Caco-2 (cell line): ENCODE measurements around the gene VAMP1. TPM values are rescaled to one million over a fixed set of nuclear protein-coding genes. Genes with fewer than 3 reads are reported as not detected.
"Not testable (repeated sequence)": the region's sequence is repeated elsewhere in the genome, so short reads cannot be mapped to it uniquely, and the experiment has no call there.

Experiments used
- BruUV-seq: library from RNA; stranded (reverse); fragments of 400-500 nt; replicated peaks from 2 replicates; lab custom pipeline; 2021; lab: Mats Ljungman, UMichigan
- CTCF ChIA-PET: fragments of 300-600 bp; sonication (Branson Sonifier 250); formaldehyde crosslinking; loops from one replicate; lab custom pipeline; 2022; ENCODE audit warnings: antibody characterized with exemption; lab: Charles Lee
- POLR2A ChIA-PET: fragments of 300-600 bp; sonication (Branson Sonifier 250); formaldehyde crosslinking; loops from one replicate; lab custom pipeline; 2022; ENCODE audit warnings: antibody characterized with exemption; lab: Charles Lee
- DNase-seq, 2 experiments: peaks; one replicate each; pipeline versions ENCODE4 v3.0.0 to v3.0.0-alpha.2; 2020 to 2022
- H3K27me3 ChIP-seq: replicated peaks from 2 replicates; pipeline ENCODE4 v1.6.0; 2011; ENCODE audit warnings: low read length; ENCODE audit not compliant: control insufficient read depth, insufficient read depth
- H3K36me3 ChIP-seq: 2 replicates; pipeline ENCODE4 v1.5.1; 2011; ENCODE audit warnings: low read length; ENCODE audit not compliant: control insufficient read depth, insufficient read depth
- H3K4me1 ChIP-seq: fragments of 250-450 bp; sonication (Bioruptor Pico); 2 replicates; pipeline ENCODE4 v1.5.1; 2020; ENCODE audit warnings: mild to moderate bottlenecking
- H3K4me3 ChIP-seq: 2 replicates; pipeline ENCODE4 v1.5.1; 2011; ENCODE audit warnings: low read depth, mild to moderate bottlenecking, control low read depth, low read length
- H3K9me3 ChIP-seq: fragments of 250-450 bp; sonication (Bioruptor Pico); 2 replicates; pipeline ENCODE4 v1.5.1; 2020; ENCODE audit warnings: mild to moderate bottlenecking, moderate library complexity
- H3K27ac Mint-ChIP-seq: one replicate; pipeline ENCODE4 v1.8.0; 2022; ENCODE audit warnings: mixed read lengths; ENCODE audit not compliant: unreplicated experiment
- H3K27me3 Mint-ChIP-seq: one replicate; pipeline ENCODE4 v1.8.0; 2022; ENCODE audit warnings: mixed read lengths; ENCODE audit not compliant: insufficient read depth, unreplicated experiment
- H3K36me3 Mint-ChIP-seq: one replicate; pipeline ENCODE4 v1.8.0; 2022; ENCODE audit warnings: mild to moderate bottlenecking, mixed read lengths; ENCODE audit not compliant: insufficient read depth, unreplicated experiment
- H3K4me1 Mint-ChIP-seq: one replicate; pipeline ENCODE4 v1.8.0; 2022; ENCODE audit warnings: low read depth, mixed read lengths; ENCODE audit not compliant: unreplicated experiment
- H3K4me3 Mint-ChIP-seq: one replicate; pipeline ENCODE4 v1.8.0; 2022; ENCODE audit warnings: mild to moderate bottlenecking, moderate library complexity, mixed read lengths; ENCODE audit not compliant: unreplicated experiment
- H3K9me3 Mint-ChIP-seq: one replicate; pipeline ENCODE4 v1.8.0; 2022; ENCODE audit warnings: mixed read lengths; ENCODE audit not compliant: unreplicated experiment
- intact Hi-C: fragments of 100-400 bp; cut with micrococcal nuclease; formaldehyde crosslinking; loops from one replicate; pipeline ENCODE4 v1.10.0; 2022; ENCODE audit not compliant: unreplicated experiment
- total RNA-seq: library from RNA; stranded (reverse); gene quantifications from 2 replicates; pipeline ENCODE4 v1.2.3, GENCODE V29; 2022
- TF ChIP-seq, protein P1 (sequence below), 2 experiments: fragments of 200-600 bp in 1 of 2; IDR thresholded peaks; 1 replicate in 1 of 2; 2 replicates in 1 of 2; pipeline versions ENCODE4 v1.5.1 to v1.8.0; 2011 to 2022; ENCODE audit warnings: antibody characterized with exemption in 1 of 2, control low read depth in 1 of 2, inconsistent platforms in 1 of 2, low read depth in 1 of 2, low read length in 1 of 2, mild to moderate bottlenecking in 1 of 2, moderate library complexity in 1 of 2; ENCODE audit not compliant: insufficient read depth in 1 of 2, severe bottlenecking in 1 of 2, unreplicated experiment in 1 of 2

Gene VAMP1
- total RNA-seq, 1 experiment from 2014 or later: 8.4 TPM

DNA sequence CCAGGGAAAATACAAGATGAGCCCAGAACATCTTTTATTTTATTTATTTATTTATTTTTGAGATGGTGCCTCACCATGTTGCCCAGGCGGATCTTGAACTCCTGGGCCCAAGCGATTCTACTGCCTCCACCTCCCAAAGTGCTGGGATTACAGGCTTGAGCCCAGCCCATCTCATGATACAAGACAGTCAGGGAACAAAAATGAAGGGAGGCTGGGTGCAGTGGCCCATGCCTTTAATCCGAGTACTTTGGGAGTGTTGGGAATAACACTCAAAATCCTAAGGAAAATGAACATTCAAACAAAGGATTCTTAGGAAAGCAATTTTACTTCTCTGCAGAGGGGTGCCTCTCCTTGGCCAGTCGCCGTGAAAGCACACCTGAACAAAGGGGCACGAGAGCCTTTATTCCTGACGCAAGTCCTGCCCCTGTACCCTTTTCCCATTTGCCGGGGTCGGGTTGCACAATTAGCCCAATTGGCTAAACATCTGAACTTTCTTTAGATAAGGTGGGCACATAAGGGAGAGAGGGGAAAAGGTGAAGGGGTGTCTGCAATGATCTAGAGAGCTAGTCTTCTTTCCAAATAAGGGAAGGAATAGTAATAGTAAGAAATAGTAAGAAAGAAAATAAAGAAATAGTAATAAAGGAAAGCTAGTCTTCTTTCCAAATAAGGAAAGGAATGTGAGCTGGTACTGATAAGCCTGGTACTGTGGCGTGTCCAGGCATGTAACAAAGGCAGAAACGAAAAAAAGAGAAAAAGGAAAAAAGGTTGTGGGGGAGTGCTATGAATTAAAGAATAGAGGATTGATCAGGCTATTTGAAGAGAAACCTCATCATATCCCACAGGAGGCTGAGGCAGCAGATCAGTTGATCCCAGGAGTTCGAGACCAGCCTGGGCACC is 36.9 kb upstream of the VAMP1 start:
- BruUV-seq: no TSS peak
- POLR2A ChIA-PET: interaction anchor here (0.6 to 1.6 kb wide), 7 partner anchors 14 to 400 kb away, joined by 3 to 22 read pairs (median 4); partner anchors contain the start of genes GAPDH and MRPL51
- intact Hi-C loops: no loop called here

GRCh38 chr12:6500466-6500865 is 30.0 kb upstream of the VAMP1 start:
- BruUV-seq: no TSS peak
- H3K4me1 ChIP-seq: peaks cover 3% of the 10 kb centered on the region
- H3K9me3 ChIP-seq: no peaks in the 10 kb centered on the region
- TF ChIP-seq, protein P1, sequence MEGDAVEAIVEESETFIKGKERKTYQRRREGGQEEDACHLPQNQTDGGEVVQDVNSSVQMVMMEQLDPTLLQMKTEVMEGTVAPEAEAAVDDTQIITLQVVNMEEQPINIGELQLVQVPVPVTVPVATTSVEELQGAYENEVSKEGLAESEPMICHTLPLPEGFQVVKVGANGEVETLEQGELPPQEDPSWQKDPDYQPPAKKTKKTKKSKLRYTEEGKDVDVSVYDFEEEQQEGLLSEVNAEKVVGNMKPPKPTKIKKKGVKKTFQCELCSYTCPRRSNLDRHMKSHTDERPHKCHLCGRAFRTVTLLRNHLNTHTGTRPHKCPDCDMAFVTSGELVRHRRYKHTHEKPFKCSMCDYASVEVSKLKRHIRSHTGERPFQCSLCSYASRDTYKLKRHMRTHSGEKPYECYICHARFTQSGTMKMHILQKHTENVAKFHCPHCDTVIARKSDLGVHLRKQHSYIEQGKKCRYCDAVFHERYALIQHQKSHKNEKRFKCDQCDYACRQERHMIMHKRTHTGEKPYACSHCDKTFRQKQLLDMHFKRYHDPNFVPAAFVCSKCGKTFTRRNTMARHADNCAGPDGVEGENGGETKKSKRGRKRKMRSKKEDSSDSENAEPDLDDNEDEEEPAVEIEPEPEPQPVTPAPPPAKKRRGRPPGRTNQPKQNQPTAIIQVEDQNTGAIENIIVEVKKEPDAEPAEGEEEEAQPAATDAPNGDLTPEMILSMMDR (IDR thresholded peaks at IDR 0.05; ENCODE audit: insufficient read depth in 1 of 2, low read depth in 1 of 2, low read length in 1 of 2, severe bottlenecking in 1 of 2, unreplicated experiment in 1 of 2): no peak
- intact Hi-C loops: no loop called here
- H3K27me3 Mint-ChIP-seq: no peaks in the 10 kb centered on the region
- H3K27ac Mint-ChIP-seq: no peak overlapping the region
- H3K4me3 ChIP-seq: no peak overlapping the region
- peaks cover 8% of the 10 kb centered on the region for H3K36me3 ChIP-seq
- H3K9me3 Mint-ChIP-seq: no peaks in the 10 kb centered on the region
- DNase-seq: no peak
- CTCF ChIA-PET: interaction anchor here (0.6 kb wide), 1 partner anchor 34 kb away, joined by 4 read pairs; the partner anchor contains the start of gene GAPDH
- no peaks in the 10 kb centered on the region for H3K27me3 ChIP-seq
- POLR2A ChIA-PET: interaction anchor here (0.6 kb wide), 1 partner anchor 34 kb away, joined by 11 read pairs; the partner anchor contains the start of gene GAPDH
- H3K4me1 Mint-ChIP-seq: peaks cover 3% of the 10 kb centered on the region
- H3K36me3 Mint-ChIP-seq: peaks cover 42% of the 10 kb centered on the region
- H3K4me3 Mint-ChIP-seq: no peak overlapping the region

More for the DNA sequence above, 36.9 kb upstream of the VAMP1 start:
- TF ChIP-seq, protein P1 (IDR thresholded peaks at IDR 0.05; ENCODE audit: insufficient read depth in 1 of 2, low read depth in 1 of 2, low read length in 1 of 2, severe bottlenecking in 1 of 2, unreplicated experiment in 1 of 2): no peak
- no peaks in the 10 kb centered on the region for H3K9me3 ChIP-seq
- H3K36me3 ChIP-seq: peaks cover 2% of the 10 kb centered on the region
- peaks cover 63% of the 10 kb centered on the region for H3K36me3 Mint-ChIP-seq
- H3K4me3 Mint-ChIP-seq: peak overlapping the region; percentile 4
- peaks cover 12% of the 10 kb centered on the region for H3K4me1 Mint-ChIP-seq
- no peaks in the 10 kb centered on the region for H3K9me3 Mint-ChIP-seq
- no peaks in the 10 kb centered on the region for H3K27me3 ChIP-seq
- CTCF ChIA-PET: interaction anchor here (0.9 to 1.9 kb wide), 2 partner anchors 30 to 42 kb away, joined by 3 to 7 read pairs; no protein-coding TSS in a partner anchor
- peak; percentile 58 to 59 for DNase-seq
- no peak overlapping the region for H3K4me3 ChIP-seq
- H3K27ac Mint-ChIP-seq: peak overlapping the region; percentile 75
- no peaks in the 10 kb centered on the region for H3K27me3 Mint-ChIP-seq
- peaks cover 18% of the 10 kb centered on the region for H3K4me1 ChIP-seq

GRCh38 chr12:6497291-6497690 is 26.8 kb upstream of the VAMP1 start:
- not testable (repeated sequence) for BruUV-seq

More at GRCh38 chr12:6497291-6497690, 26.8 kb upstream of the VAMP1 start:
- H3K4me3 Mint-ChIP-seq, H3K9me3 Mint-ChIP-seq, H3K9me3 ChIP-seq, H3K27me3 Mint-ChIP-seq, H3K4me3 ChIP-seq, H3K36me3 ChIP-seq, H3K27ac Mint-ChIP-seq, H3K27me3 ChIP-seq, intact Hi-C loops, DNase-seq: not testable (repeated sequence)
- ChIA-PET POLR2A (interaction anchor here (0.6 kb wide), 1 partner anchor 26 kb away, joined by 4 read pairs; no protein-coding TSS in a partner anchor), CTCF (interaction anchor here (0.6 kb wide), 1 partner anchor 172 kb away, joined by 3 read pairs; no protein-coding TSS in a partner anchor)
- Mint-ChIP-seq H3K4me1 (peaks cover 10% of the 10 kb centered on the region), H3K36me3 (peaks cover 67% of the 10 kb centered on the region)
- peaks cover 12% of the 10 kb centered on the region for H3K4me1 ChIP-seq
